Measurements from ENCODE around the gene ELOVL1. TPM values are rescaled to one million over a fixed set of nuclear protein-coding genes. Genes with fewer than 3 reads are reported as not detected.
"Not testable (repeated sequence)": the region's sequence is repeated elsewhere in the genome, so short reads cannot be mapped to it uniquely, and the experiment has no call there.

Gene ELOVL1
- 74.2 and 75.4 TPM in 2 replicates for total RNA-seq

DNA sequence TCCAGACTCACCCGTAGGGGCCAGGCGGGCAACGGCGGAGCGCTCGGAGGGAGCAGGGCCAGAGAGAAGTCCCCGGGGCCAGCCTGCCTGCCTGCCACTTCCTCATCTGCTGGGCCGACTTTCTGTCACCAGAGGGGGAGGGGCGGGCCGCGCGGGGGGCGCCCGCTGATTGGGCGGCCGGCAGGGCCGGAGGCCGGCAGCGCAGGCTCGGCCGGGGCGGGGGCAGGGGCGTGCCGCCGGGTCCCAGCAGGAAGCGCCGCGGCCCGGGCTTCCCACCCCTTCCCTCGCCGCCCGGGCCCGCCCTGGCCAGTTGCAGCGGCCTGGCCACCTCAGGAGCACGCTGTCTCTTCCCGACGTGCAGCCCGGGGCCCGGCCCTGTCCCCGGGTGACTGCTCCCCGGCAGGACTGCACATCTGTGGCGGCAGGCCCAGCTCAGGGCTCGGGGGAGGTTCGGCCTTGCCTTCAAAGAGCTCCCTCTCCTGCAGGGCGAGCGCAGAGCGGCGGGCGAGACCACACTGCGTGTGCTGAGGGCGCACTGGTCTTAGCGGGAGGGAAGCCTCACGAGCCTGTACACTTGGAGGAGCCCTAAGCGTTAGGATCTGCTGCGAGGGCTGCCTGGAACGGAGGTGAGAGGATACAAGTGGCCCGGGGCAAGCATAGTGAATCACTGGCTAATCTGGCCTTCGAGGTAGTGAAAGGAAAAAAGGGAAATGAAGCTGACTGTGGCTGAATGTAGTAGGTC lies at the start of gene ELOVL1:
TSS of gene ELOVL1 (minus strand) at position 108 of the 742 bp plus-strand sequence. CDS start 2,402 bp downstream, outside the sequence.
- intact Hi-C loops (cut with micrococcal nuclease) = loop anchor here (1.0 to 10.0 kb wide), 5 partner anchors 10 to 413 kb away; partner anchors contain the start of genes CDC20, CFAP57, EBNA1BP2 and MED8

DNA sequence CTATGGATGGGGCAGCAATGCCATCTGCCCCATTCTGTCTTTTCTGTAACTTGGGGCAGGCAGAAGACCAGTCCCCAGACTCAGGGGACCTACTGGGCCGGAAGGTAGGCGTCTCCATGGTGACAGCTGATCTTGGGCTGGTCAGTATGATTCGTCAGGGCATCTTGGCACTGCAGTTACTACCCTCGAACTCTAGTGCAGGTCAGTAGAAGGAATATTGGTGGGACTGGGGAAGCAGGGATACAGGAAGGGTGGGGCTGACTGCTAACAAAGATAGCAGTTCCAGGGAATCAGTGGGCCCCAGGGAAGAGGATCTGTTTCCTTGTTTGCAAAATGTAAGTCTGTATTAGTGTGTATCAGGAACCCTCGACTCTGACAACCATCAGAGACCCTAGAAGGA lies 48.1 kb upstream of the ELOVL1 start:
- intact Hi-C loops (cut with micrococcal nuclease) = no loop called here

DNA sequence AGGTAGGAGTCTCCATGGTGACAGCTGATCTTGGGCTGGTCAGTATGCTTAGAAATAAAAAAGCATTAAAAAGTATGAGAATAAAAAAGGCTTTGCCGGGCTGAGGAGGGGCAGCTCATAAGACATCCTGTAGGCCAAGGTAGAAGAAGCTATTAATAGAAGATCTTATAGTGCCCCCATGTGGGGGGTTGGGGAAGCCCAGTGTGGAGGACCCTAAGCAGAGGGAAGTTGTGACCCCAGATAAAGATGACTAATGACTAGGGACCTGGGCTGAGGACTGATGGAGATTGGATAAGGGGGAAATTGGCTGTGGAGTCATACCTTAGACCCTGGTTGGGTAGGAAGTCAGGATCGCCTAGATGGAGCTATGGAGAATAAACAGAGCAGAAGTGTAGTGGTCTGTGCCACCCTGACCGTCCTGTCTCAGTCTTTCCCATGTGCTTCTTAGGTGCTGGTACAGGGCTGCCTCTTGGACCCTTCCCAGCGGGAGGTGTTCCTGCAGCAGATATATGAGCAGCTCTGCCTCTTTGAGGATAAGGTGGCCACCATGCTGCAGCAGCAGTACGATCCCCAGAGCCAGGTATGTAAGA lies 46.9 kb upstream of the ELOVL1 start:
- intact Hi-C loops (cut with micrococcal nuclease) = loop anchor here (1.0 kb wide), 2 partner anchors 176 to 187 kb away; no protein-coding TSS in a partner anchor

DNA sequence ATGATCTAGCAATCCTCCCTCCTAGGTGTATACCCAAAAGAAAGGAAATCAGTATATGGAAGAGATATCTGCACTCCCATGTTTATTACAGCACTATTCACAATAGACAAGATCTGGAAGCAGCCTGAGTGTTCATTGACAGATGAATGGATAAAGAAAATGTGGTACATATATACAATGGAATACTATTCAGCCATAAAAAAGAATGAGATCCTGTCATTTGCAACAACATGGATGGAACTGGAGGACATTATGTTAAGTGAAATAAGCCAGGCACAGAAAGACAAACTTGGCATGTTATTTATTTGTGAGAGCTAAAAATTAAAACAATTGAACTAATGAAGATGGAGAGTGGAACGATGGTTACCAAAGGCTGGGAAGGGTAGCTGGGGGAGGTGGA lies 45.6 kb upstream of the ELOVL1 start:
- intact Hi-C loops (cut with micrococcal nuclease) = not testable (repeated sequence)

DNA sequence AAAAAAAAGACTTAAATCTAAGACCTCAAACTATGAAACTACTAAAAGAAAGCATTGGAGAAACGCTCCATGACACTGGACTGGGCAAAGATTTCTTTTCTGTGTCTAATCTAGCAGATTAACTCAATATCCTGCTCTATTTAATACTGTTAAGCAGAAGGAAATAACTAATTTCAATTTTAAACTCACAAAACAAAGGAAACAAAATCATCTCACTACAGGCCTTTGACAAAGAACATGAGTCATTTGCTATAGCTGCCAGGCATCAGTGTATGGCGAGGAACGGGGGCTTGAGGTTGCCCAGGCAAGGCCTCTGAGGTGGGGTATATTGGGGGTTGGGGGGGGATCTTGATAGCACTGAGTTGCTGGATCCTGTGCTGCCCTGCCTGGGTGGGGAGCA lies 42.8 kb upstream of the ELOVL1 start:
- intact Hi-C loops (cut with micrococcal nuclease) = no loop called here

DNA sequence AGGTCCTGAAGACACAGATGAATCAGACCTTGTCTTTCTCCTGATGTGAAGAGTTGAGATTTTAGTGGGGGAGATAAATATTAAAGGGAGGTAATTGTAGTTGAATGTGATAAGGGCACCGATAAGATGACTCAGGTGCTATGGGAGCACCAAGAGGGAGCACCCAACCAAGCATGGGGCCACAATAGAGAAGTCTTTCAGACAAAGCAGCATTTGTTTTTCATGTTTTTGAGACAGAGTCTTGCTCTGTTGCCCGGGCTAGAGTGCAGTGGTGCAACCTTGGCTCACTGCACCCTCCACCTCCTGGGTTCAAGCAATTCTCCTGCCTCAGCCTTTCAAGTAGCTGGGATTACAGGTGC lies 38.0 kb upstream of the ELOVL1 start:
- intact Hi-C loops (cut with micrococcal nuclease) = no loop called here

DNA sequence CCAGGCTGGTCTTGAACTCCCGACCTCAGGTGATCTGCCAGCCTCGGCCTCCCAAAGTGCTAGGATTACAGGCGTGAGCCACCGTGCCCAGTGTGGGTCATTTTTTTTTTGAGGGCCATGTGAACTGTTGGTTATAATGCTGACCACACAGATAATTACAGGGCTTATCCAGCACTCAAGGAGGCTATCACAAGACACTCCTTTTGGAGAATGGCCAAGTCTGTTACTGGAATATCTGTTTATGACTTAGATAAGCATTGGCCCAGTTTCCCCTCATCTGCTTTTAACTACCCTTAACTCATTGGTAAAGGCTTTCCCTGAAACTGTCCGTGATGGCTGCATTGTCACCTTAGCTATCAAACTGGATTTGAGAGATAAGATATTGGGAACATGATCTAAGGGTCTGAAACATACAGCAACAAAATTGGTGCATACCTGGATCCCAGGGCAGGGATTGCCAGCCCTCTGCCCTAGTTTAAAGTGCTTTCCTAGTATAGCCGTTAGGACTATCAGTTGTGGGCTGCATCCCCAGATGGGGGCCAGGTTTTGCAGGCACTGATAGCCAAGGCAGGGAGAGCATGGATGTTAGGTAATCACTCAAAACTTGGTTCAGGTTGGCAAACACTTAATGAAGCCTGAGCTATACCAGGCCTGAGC lies 37.5 kb upstream of the ELOVL1 start:
- intact Hi-C loops (cut with micrococcal nuclease) = no loop called here

DNA sequence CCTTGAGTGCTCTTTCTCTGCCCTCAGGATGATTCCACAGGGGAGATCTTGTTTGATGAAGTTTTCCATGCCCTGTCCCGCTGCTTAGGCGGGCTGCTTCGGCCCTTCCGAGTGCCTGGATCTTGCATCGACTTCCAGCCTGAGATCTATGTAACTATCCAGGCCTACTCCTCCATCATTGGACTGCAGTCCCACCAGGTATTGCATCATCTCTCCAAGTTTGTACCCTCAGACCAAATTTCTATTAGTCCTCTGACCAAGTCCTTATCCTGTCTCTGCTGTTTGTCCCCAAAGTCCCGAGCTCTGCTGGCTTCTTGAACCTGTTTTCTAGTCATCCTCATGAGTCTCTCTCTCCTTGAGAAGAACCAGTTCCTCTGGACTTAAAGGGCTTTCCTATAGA lies 36.5 kb upstream of the ELOVL1 start:
- intact Hi-C loops (cut with micrococcal nuclease) = no loop called here

DNA sequence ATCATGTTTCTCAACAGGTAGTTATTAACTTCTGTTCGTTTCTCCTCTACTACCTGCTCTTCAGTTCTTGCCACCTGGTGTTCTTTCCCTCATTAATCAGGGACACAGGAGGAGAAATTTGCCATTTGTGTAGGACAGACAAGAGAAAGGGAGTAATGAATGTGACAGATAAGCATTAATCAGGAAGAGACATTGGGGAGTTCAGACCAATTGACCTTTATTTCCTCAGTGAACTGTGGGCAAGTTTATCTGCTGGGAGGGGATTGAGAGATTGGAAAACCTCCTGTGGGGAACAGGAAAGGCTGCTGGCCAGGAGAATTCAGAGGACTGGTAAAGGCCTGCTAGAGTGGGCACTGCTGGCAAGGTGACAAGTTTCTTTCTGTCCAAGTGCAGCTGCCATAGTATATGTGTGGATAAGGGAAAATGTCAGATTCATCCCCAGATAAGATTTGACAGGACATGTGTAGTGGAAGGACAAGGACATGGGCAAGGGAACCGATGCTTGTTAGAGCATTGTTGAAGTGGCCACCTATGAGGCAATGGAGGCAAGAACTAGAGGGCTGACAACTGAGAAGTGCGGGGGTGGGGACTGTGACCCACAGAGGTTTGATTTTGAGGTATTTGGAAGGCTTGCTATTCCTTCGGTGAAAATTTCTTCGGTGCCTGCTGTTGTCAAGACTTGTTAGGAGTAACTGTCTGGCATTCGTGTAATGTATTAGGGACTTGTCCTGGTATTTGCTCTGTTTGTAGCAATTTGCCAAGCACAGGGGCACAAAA lies 34.5 kb upstream of the ELOVL1 start:
- intact Hi-C loops (cut with micrococcal nuclease) = no loop called here

DNA sequence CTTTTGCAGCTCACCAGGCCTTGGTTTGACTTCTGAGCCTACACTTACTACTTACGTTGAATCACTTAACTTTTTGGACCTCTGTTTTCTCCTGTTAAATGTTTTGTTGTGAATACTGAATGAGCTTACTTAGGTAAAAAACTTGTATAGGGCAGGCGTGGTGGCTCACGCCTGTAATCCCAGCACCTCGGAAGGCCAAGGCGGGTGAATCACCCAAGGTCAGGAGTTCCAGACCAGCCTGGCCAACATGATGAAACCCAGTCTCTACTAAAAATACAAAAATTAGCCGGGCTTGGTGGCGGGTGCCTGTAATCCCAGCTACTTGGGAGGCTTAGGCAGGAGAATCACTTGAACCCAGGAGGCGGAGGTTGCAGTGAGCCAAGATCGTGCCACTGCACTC lies 32.6 kb upstream of the ELOVL1 start:
- intact Hi-C loops (cut with micrococcal nuclease) = not testable (repeated sequence)

DNA sequence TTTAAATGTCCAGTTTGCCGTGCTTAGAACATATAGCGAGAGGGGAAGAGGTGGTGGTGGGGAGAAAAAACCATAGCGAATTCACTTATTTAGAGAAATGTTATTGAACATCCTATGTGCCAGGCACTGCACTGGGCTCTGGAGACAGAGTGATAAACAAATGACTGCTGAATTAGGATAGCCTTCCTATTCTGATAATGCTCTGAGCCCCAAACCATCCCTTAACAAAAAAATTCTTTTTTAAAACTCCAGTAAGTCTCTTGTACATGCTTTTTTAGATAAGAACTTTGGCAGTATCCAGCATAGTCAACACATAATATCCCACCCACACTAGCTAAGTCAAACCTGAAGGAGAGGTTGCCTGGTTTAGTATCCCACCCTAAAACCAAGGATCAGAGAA lies 30.4 kb upstream of the ELOVL1 start:
- intact Hi-C loops (cut with micrococcal nuclease) = no loop called here

DNA sequence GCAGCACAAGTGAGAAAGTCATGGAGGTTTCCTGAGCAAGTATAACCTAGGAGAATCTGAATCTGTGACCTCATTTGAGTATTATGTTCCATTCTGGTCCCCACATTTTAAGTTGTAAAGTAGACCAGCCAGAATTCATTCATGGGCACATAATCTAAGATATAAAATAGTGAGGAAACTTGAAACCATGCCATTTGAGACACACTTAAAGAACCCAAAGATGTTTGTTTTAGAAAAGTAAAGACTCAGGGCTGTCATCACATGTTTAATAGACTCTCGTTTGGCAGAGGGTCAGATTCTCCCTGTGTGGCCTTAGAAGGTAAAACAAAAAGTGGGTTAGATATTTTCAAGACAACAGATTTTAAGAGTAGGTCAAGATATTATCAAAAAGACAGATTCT lies 28.2 kb upstream of the ELOVL1 start:
- intact Hi-C loops (cut with micrococcal nuclease) = no loop called here

DNA sequence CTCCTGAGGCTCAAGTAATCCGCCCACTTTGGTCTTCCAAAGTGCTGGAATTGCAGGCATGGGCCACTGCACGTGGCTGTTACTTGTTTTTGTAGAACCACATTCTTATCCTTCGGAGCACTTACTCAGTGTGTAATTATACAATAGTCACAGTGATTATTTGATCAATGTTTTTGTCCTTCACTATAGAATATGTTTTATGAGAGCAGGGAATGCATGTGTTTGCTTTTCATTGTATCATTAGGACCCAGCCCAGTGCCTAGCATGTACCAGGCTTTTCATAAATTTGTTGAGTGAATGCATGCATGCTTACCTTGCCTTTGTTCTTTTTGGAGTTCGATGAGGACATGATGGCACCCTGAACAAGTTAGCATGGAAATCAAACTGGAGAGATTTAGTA lies 27.7 kb upstream of the ELOVL1 start:
- intact Hi-C loops (cut with micrococcal nuclease) = no loop called here

DNA sequence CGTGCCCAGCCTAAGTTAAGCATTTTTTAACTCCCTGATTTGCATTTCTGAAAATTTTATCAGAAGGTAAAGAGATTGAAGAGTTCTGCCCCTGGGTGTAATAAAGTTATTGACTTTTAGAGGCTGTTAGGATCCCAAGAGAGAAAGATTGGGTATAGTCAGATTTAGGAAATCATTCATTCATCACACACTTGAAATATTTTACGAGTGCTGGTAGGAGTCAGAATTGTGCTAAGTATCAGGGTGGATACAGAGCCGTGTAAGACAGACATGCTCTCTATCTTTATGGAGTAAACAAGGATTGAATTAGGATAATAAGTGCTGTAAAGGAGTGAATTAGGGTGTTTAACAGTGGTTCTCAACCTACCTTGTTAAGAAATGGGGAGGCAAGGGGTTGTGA lies 24.9 kb upstream of the ELOVL1 start:
- intact Hi-C loops (cut with micrococcal nuclease) = no loop called here

DNA sequence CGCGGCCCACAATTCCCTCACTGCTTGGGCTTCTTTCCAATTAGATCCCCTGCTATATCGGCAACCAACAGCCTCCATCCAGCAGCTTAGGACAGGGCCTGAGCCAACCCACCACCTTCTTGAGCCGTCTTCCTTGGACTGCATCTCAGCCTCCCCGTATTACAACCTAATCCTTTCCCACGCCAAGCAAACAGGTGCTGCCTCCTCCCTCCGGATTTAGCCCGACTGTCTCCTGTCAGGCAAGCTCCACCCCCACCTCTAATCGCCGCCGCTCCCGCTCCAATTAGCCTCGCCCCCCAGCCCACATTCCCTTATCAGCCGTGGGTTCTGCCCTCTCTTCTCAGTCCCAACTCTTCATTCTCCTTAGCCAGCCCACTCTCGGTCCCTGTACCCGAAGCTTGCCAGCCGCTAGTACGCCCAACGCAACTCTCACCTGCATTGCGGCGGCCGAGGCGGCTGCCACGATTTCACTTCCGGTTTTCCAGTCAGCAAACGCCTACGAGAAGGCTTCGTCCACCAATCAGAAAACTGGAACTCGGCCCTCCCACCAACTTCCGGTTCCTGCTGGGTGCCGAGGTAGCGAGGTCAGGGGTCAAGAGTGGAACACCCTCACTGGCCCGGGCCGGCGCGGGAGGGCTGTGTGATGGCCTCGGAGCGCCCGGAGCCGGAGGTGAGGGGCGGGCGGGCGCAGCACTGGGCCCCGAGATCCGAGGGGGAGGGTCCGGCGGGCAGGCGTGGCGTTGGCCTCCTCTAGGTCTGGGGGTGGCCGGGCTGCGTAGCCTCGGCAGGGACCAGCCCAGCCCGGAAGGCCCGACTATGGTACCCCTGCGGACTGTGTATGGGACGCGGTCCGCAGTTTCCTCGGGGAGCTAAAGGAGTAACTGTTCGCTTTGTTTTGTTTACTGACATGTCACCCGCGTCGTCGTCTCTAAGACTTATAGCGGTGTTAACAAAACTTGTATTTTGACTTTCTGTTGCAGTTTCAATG lies 21.8 kb upstream of the ELOVL1 start, which contains the start of the genes MED8 and SZT2:
TSS of gene MED8 (minus strand) at position 475 of the 988 bp plus-strand sequence. CDS start at position 439, 36 bp downstream.
TSS of gene SZT2 (plus strand) at position 574 of the 988 bp plus-strand sequence. CDS start at position 644, 70 bp downstream.
- intact Hi-C loops (cut with micrococcal nuclease) = loop anchor here (1.0 to 2.0 kb wide), 3 partner anchors 21 to 217 kb away; partner anchors contain the start of genes CDC20, CFAP57, EBNA1BP2 and ELOVL1

DNA sequence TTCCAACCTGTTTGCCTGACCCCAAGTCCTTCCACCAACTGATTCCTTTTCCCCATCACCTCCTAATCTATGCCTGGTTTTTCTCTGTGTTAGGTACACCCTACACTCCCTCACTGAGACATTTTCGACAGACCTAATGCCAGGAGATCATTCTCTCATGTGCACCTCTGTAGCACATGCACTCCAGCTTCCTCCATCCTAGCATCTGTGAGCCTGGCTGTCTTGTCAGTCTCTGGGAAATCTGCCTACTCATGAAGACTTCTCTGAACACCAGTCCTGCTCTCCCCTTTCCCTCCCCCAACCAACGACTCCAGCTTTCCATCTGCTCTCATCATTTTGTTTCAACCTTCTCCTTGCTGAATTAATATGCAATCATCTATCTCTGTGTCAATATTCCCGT lies 20.8 kb upstream of the ELOVL1 start:
- intact Hi-C loops (cut with micrococcal nuclease) = loop anchor here (1.0 to 2.0 kb wide), 2 partner anchors 20 to 30 kb away; partner anchors contain the start of genes CDC20 and ELOVL1

DNA sequence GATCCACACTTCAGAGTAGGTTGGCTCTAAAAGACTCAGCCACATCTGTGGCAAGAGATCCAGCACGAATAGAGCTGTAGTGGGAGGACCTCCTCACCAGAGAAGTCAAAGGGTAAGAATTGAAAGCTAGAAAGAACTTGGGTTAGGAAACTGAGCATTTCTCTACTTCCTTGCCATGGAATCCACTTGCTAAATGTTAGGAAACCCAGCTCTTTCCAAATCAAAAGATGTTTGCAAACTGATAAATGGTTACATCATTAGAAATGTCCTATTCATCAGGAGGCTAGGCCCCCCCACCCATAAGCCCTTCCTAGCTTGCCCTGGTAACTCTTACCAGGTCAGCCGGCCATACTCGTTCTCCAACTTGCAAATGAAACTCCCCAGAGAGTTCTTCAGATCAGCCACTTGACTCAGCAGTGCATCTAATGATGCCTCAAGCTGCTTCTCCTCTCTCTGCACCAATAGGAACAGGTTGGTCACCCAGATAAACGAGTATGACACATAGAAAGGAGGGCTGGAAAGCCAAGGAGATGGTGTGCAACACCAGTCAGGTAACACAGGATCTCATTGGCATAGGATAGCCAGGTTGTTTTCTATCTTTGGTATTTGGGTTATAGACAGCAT lies 20.3 kb upstream of the ELOVL1 start:
- intact Hi-C loops (cut with micrococcal nuclease) = loop anchor here (2.0 kb wide), 1 partner anchor 29 kb away; the partner anchor contains the start of gene CDC20

DNA sequence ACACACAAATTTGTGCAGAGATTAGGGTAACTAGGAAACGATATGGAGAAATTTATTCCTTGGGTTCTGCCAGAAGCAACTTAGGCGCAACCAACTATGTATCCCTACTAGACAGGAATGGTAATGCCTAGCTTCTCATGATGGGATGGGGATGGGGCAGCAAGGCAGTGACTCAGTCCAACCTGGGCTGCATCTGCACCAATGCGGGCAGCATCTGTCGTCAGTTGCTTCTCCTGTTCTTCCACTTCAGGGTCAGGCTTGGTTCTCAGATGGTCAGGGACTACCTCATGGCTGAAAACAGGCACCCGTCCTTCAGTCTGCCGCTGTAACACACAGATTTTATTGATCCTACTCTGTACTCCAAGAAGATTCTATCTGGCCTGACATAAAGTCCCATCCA lies 18.9 kb upstream of the ELOVL1 start:
- intact Hi-C loops (cut with micrococcal nuclease) = no loop called here

DNA sequence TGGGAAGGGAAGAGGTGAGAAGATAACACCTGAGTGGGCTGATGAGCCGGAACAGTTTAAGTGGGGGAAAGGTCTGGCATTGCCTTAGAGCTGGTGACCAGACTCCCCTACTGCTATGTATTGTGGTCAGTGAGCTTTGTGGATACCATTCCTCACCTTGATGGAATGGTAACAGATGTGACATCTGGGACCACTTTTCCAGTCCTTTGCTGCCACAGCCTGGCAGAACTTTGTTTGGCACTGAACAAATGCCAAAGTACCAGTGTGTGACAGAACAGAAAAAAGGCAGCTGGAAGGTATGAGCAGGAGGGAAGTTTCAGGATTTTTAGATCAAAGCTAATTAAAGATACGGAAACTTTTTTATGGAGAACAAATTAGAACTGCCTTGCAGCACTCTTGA lies 15.6 kb upstream of the ELOVL1 start:
- intact Hi-C loops (cut with micrococcal nuclease) = no loop called here
